Measurements from ENCODE around the gene ST7. TPM values are rescaled to one million over a fixed set of nuclear protein-coding genes. Genes with fewer than 3 reads are reported as not detected.
"Not testable (repeated sequence)": the region's sequence is repeated elsewhere in the genome, so short reads cannot be mapped to it uniquely, and the experiment has no call there.

Gene ST7
- total and polyA plus RNA-seq, 2 of the 13 experiments (the other 11 are each of a cell fraction or from before 2014, with no cell fraction given): 17.3 to 23.5 TPM

DNA sequence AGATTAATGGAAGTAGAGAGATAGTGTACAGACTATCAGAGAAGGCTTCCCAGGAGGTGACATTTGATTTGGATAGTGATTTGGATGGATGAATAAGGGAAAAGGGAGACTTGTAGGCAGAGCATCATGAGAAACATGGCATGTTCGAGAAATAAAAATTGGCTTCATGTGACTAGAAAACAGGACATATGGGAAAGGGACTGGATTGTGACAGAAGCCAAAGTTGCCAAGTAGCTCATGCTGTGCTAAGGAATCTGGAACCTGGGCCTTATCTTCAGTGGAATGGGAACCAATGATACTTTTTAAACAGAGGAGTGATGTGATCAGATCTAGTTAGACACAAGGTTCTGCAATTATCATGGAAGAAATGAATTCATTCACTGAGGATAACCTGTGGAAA, 168.7 kb downstream of the ST7 start:
- H2AFZ ChIP-seq (ENCODE audit: low read length); H3K27me3 ChIP-seq (ENCODE audit: control insufficient read depth in 1 of 2, insufficient read depth in 2 of 2, low read length in 2 of 2); H3K9ac ChIP-seq (ENCODE audit: insufficient read depth, low read depth, low read length); ATAC-seq; H3K4me3 ChIP-seq (replicated peaks in 1 of 3; ENCODE audit: insufficient read depth in 1 of 3, low read depth in 2 of 3, low read length in 3 of 3); H3K4me2 ChIP-seq (ENCODE audit: low read depth, low read length); POLR2A ChIA-PET; CTCF ChIA-PET (ENCODE audit: low intra/inter-chr PET ratio, low total read pairs); intact Hi-C loops (cut with micrococcal nuclease; ENCODE audit: unreplicated experiment); H4K20me1 ChIP-seq (ENCODE audit: insufficient read depth, low read length); H3K27ac ChIP-seq (ENCODE audit: extremely low read length, insufficient read depth, low read length); H3K36me3 ChIP-seq (replicated peaks in 1 of 2; ENCODE audit: control insufficient read depth in 1 of 2, insufficient read depth in 2 of 2, low read length in 2 of 2); BruUV-seq (replicated peaks); DNase-seq (ENCODE audit: low spot score); H3K9me3 ChIP-seq (ENCODE audit: low read length); in situ Hi-C loops (cut with HindIII; ENCODE audit: extremely low pct_ligation_motif_present, low pct_unique_long_range_greater_than_20kb); H3K79me2 ChIP-seq (ENCODE audit: insufficient read depth, low read length): not testable (repeated sequence)
- FAIRE-seq: peak; percentile 44
- 90% methylated on average over 1 of the region's 1 CpG for WGBS (ENCODE audit: low lambda C conversion rate)
- H3K4me1 ChIP-seq (ENCODE audit: insufficient read depth, low read length): peaks cover 12% of the 10 kb centered on the region

DNA sequence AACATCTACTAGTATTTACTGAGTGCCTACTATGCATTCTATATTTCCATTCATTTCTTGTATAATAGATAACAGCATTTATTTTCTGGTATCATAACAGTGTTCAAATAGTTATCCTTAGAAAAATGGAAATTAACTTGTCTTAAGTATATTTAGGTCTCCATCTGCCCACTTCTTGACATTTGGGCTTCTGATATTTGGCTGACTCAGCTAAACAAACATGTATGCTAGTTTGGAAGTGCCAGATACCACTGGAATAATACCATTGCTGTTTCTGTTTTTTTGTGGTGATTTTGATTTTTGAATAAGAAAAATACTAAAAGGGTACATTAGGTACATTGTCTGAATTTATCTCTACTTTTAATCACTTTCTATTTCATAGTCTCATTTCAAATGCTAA, 169.2 kb downstream of the ST7 start:
- peak; percentile 96 for TF ChIP-seq MAFF (IDR thresholded peaks at IDR 0.05; ENCODE audit: low read depth, low read length)
- peak; percentile 95 to 97 for TF ChIP-seq MAFK (conservative IDR thresholded peaks at IDR 0.05 in 1 of 2, IDR thresholded peaks at IDR 0.05 in 1 of 2; ENCODE audit: low read length in 2 of 2)
- no peak for TF ChIP-seq REXO4 (CRISPR knock-in tag; IDR thresholded peaks at IDR 0.05; ENCODE audit: borderline replicate concordance)
- TF ChIP-seq, protein P1, sequence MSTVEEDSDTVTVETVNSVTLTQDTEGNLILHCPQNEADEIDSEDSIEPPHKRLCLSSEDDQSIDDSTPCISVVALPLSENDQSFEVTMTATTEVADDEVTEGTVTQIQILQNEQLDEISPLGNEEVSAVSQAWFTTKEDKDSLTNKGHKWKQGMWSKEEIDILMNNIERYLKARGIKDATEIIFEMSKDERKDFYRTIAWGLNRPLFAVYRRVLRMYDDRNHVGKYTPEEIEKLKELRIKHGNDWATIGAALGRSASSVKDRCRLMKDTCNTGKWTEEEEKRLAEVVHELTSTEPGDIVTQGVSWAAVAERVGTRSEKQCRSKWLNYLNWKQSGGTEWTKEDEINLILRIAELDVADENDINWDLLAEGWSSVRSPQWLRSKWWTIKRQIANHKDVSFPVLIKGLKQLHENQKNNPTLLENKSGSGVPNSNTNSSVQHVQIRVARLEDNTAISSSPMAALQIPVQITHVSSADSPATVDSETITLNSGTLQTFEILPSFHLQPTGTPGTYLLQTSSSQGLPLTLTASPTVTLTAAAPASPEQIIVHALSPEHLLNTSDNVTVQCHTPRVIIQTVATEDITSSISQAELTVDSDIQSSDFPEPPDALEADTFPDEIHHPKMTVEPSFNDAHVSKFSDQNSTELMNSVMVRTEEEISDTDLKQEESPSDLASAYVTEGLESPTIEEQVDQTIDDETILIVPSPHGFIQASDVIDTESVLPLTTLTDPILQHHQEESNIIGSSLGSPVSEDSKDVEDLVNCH (CRISPR knock-in tag; IDR thresholded peaks at IDR 0.05): no peak
- no peak for TF ChIP-seq CHCHD3 (CRISPR knock-in tag; IDR thresholded peaks at IDR 0.05)
- no peak for TF ChIP-seq POGZ (CRISPR knock-in tag; IDR thresholded peaks at IDR 0.05)
- H3K9ac ChIP-seq (ENCODE audit: insufficient read depth, low read depth, low read length): no peak overlapping the region
- ATAC-seq: no peak
- H3K36me3 ChIP-seq (replicated peaks in 1 of 2; ENCODE audit: control insufficient read depth in 1 of 2, insufficient read depth in 2 of 2, low read length in 2 of 2): peaks cover 0 to 8% of the 10 kb centered on the region in 2 experiments; a peak in 1 of 5 replicates
- FAIRE-seq: no peak
- in situ Hi-C loops (cut with HindIII; ENCODE audit: extremely low pct_ligation_motif_present, low pct_unique_long_range_greater_than_20kb) (no loop called here), intact Hi-C loops (cut with micrococcal nuclease; ENCODE audit: unreplicated experiment) (no loop called here)
- no peaks in the 10 kb centered on the region for H3K9me3 ChIP-seq (ENCODE audit: low read length)
- no peak overlapping the region for H2AFZ ChIP-seq (ENCODE audit: low read length)
- peaks cover 7% of the 10 kb centered on the region; the same call in 1 of the 2 replicates for H4K20me1 ChIP-seq (ENCODE audit: insufficient read depth, low read length)
- H3K4me1 ChIP-seq (ENCODE audit: insufficient read depth, low read length): peaks cover 12% of the 10 kb centered on the region
- no peak overlapping the region for H3K4me3 ChIP-seq (replicated peaks in 1 of 3; ENCODE audit: insufficient read depth in 1 of 3, low read depth in 2 of 3, low read length in 3 of 3)
- POLR2A ChIA-PET: no interaction called here
- no peak overlapping the region for H3K4me2 ChIP-seq (ENCODE audit: low read depth, low read length)
- no TSS peak for BruUV-seq (replicated peaks)
- H3K79me2 ChIP-seq (ENCODE audit: insufficient read depth, low read length): no peaks in the 10 kb centered on the region
- CTCF ChIA-PET (ENCODE audit: low intra/inter-chr PET ratio, low total read pairs): no interaction called here
- no peaks in the 10 kb centered on the region for H3K27me3 ChIP-seq (ENCODE audit: control insufficient read depth in 1 of 2, insufficient read depth in 2 of 2, low read length in 2 of 2)
- H3K27ac ChIP-seq (ENCODE audit: extremely low read length, insufficient read depth, low read length): no peak overlapping the region
- no peak for DNase-seq (ENCODE audit: low spot score)
